Liver (tissue), 3 donors: ENCODE results near the gene SLC49A4.

ENCODE experiments used
- GABPA ChIP-seq, 2 donors: IDR thresholded peaks in 1 of 2; conservative IDR thresholded peaks in 1 of 2; 2 replicates each; pipeline ENCODE4 v1.6.1; 2016; ENCODE audit warnings: antibody characterized with exemption in 2 of 2, mild to moderate bottlenecking in 1 of 2, moderate library complexity in 1 of 2
- RAD21 ChIP-seq, 2 donors: IDR thresholded peaks; 2 replicates each; pipeline ENCODE4 v1.6.1; 2016; ENCODE audit warnings: antibody characterized with exemption in 2 of 2, mild to moderate bottlenecking in 2 of 2
- SP1 ChIP-seq: IDR thresholded peaks from 2 replicates; pipeline ENCODE4 v1.6.1; 2018; ENCODE audit warnings: antibody characterized with exemption, mild to moderate bottlenecking
- TAF1 ChIP-seq: conservative IDR thresholded peaks from 2 replicates; pipeline ENCODE4 v1.6.1; 2016; ENCODE audit warnings: antibody characterized with exemption, mild to moderate bottlenecking
- YY1 ChIP-seq: IDR thresholded peaks from 2 replicates; pipeline ENCODE4 v1.6.1; 2016; ENCODE audit warnings: antibody characterized with exemption, mild to moderate bottlenecking
- TF ChIP-seq, protein P1 (sequence below): fragments of 150-350 bp; IDR thresholded peaks from 2 replicates; pipeline ENCODE4 v1.5.1; 2017; ENCODE audit warnings: improper control_type of control experiment, low read depth, low read length; ENCODE audit not compliant: missing input control
- TF ChIP-seq, protein P2 (sequence below): IDR thresholded peaks from 2 replicates; pipeline ENCODE4 v1.6.1; 2016; ENCODE audit warnings: antibody characterized with exemption
- TF ChIP-seq, protein P3 (sequence below): IDR thresholded peaks from 2 replicates; pipeline ENCODE4 v1.6.1; 2016; ENCODE audit warnings: antibody characterized with exemption, mild to moderate bottlenecking
- donor health status: healthy.
- donor health status: healthy.

DNA sequence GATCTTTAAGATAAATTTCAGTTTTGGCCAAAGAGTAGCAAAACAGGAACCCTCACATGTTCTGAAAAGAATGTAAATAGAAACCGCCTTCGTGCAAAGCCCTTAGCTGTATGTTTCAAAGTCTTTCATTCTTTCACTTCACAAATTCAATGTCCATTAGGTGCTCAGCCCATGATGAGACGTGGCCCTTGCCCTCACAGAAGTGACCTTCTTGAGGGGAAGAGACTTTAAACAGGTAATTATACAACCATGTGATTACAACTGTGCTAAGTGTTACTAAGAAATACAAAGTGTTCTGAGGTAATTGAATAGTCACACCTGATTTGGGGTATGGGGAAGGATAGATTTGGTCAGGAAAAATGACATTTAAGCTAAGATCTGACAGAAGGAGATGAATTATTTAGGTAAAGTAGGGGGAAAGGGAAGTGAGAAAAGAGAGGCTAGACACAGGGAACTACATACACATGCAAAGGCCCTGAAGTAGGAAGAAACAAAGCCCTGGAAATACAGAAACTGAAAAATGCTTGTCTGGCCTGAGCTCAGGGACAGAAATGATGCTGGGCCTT, 20.8 kb upstream of the SLC49A4 start:
- TF ChIP-seq, protein P1, sequence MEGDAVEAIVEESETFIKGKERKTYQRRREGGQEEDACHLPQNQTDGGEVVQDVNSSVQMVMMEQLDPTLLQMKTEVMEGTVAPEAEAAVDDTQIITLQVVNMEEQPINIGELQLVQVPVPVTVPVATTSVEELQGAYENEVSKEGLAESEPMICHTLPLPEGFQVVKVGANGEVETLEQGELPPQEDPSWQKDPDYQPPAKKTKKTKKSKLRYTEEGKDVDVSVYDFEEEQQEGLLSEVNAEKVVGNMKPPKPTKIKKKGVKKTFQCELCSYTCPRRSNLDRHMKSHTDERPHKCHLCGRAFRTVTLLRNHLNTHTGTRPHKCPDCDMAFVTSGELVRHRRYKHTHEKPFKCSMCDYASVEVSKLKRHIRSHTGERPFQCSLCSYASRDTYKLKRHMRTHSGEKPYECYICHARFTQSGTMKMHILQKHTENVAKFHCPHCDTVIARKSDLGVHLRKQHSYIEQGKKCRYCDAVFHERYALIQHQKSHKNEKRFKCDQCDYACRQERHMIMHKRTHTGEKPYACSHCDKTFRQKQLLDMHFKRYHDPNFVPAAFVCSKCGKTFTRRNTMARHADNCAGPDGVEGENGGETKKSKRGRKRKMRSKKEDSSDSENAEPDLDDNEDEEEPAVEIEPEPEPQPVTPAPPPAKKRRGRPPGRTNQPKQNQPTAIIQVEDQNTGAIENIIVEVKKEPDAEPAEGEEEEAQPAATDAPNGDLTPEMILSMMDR: no peak
- no peak for TF ChIP-seq TAF1
- TF ChIP-seq RAD21 (IDR thresholded peaks at IDR 0.05): no peak
- no peak for TF ChIP-seq GABPA (IDR thresholded peaks at IDR 0.05 in 1 of 2, conservative IDR thresholded peaks at IDR 0.05 in 1 of 2)
- TF ChIP-seq SP1: no peak
- no peak for TF ChIP-seq YY1
- TF ChIP-seq, protein P2, sequence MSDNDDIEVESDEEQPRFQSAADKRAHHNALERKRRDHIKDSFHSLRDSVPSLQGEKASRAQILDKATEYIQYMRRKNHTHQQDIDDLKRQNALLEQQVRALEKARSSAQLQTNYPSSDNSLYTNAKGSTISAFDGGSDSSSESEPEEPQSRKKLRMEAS: no peak
- TF ChIP-seq, protein P3, sequence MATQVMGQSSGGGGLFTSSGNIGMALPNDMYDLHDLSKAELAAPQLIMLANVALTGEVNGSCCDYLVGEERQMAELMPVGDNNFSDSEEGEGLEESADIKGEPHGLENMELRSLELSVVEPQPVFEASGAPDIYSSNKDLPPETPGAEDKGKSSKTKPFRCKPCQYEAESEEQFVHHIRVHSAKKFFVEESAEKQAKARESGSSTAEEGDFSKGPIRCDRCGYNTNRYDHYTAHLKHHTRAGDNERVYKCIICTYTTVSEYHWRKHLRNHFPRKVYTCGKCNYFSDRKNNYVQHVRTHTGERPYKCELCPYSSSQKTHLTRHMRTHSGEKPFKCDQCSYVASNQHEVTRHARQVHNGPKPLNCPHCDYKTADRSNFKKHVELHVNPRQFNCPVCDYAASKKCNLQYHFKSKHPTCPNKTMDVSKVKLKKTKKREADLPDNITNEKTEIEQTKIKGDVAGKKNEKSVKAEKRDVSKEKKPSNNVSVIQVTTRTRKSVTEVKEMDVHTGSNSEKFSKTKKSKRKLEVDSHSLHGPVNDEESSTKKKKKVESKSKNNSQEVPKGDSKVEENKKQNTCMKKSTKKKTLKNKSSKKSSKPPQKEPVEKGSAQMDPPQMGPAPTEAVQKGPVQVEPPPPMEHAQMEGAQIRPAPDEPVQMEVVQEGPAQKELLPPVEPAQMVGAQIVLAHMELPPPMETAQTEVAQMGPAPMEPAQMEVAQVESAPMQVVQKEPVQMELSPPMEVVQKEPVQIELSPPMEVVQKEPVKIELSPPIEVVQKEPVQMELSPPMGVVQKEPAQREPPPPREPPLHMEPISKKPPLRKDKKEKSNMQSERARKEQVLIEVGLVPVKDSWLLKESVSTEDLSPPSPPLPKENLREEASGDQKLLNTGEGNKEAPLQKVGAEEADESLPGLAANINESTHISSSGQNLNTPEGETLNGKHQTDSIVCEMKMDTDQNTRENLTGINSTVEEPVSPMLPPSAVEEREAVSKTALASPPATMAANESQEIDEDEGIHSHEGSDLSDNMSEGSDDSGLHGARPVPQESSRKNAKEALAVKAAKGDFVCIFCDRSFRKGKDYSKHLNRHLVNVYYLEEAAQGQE: no peak
